ENCODE data around the gene PRPS1. TPM values are rescaled to one million over a fixed set of nuclear protein-coding genes. Genes with fewer than 3 reads are reported as not detected.

Gene PRPS1
- total and polyA plus RNA-seq, 2 donors (not counting 1 experiment from before 2014, with no cell fraction given) = 17.0 to 104 TPM

GRCh38 chrX:107646735-107647134 lies 18.4 kb downstream of the PRPS1 start:
- Histone ChIP-seq H3K27me3 (ENCODE audit: control insufficient read depth, insufficient read depth, low read length) (no peaks in the 10 kb centered on the region), H3K9ac (ENCODE audit: insufficient read depth, low read length) (no peak overlapping the region), H3K4me2 (ENCODE audit: extremely low read depth, insufficient read depth, low read length) (no peak overlapping the region), H3K4me3 (replicated peaks in 1 of 4; ENCODE audit: control extremely low read depth in 1 of 4, insufficient read depth in 1 of 4, low read depth in 3 of 4, low read length in 4 of 4) (no peak overlapping the region), H2AFZ (ENCODE audit: low read length) (no peak overlapping the region), H3K27ac (ENCODE audit: insufficient read depth, low read length) (no peak overlapping the region), H3K9me3 (ENCODE audit: control insufficient read depth, insufficient read depth, low read depth, low read length) (no peaks in the 10 kb centered on the region), H4K20me1 (ENCODE audit: control insufficient read depth, extremely low read depth, insufficient read depth, low read length) (no peaks in the 10 kb centered on the region), H3K79me2 (ENCODE audit: control insufficient read depth, insufficient read depth, low read length) (no peaks in the 10 kb centered on the region), H3K4me1 (ENCODE audit: control insufficient read depth, extremely low read depth, insufficient read depth, low read length) (no peaks in the 10 kb centered on the region), H3K36me3 (ENCODE audit: control insufficient read depth, insufficient read depth, low read length) (no peaks in the 10 kb centered on the region)
- TF ChIP-seq, protein P1, sequence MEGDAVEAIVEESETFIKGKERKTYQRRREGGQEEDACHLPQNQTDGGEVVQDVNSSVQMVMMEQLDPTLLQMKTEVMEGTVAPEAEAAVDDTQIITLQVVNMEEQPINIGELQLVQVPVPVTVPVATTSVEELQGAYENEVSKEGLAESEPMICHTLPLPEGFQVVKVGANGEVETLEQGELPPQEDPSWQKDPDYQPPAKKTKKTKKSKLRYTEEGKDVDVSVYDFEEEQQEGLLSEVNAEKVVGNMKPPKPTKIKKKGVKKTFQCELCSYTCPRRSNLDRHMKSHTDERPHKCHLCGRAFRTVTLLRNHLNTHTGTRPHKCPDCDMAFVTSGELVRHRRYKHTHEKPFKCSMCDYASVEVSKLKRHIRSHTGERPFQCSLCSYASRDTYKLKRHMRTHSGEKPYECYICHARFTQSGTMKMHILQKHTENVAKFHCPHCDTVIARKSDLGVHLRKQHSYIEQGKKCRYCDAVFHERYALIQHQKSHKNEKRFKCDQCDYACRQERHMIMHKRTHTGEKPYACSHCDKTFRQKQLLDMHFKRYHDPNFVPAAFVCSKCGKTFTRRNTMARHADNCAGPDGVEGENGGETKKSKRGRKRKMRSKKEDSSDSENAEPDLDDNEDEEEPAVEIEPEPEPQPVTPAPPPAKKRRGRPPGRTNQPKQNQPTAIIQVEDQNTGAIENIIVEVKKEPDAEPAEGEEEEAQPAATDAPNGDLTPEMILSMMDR (conservative IDR thresholded peaks at IDR 0.05 in 1 of 2, IDR thresholded peaks at IDR 0.05 in 1 of 2; ENCODE audit: low read depth in 1 of 2, low read length in 2 of 2) = no peak
- DNase-seq (ENCODE audit: low read depth in 2 of 2) = no peak

DNA sequence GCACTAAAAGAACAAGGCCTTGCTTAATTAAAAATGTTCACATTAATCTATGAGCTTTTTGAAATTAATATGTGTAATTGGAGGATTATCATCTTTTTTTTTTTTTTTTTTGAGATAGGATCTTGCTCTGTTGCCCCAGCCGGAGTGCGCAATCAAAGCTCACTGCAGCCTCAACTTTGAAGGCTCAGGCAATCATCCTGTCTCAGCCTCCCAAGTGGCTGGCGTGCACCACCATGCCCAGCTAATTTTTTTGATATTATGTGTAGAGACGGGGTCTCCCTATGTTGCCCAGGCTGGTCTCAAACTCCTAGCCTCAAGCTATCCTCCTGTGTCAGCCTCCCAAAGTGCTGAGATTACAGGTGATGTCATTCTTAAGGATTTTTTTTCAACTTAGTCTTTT lies 20.0 kb downstream of the PRPS1 start:
- TF ChIP-seq, protein P1 (conservative IDR thresholded peaks at IDR 0.05 in 1 of 2, IDR thresholded peaks at IDR 0.05 in 1 of 2; ENCODE audit: low read depth in 1 of 2, low read length in 2 of 2) = no peak
- no peak for TF ChIP-seq EZH2 (IDR thresholded peaks at IDR 0.05; ENCODE audit: low read length, missing control alignments)
- Histone ChIP-seq H3K27me3 (ENCODE audit: control insufficient read depth, insufficient read depth, low read length) (no peaks in the 10 kb centered on the region), H3K27ac (ENCODE audit: insufficient read depth, low read length) (no peak overlapping the region), H3K36me3 (ENCODE audit: control insufficient read depth, insufficient read depth, low read length) (no peaks in the 10 kb centered on the region), H3K4me3 (replicated peaks in 1 of 4; ENCODE audit: control extremely low read depth in 1 of 4, insufficient read depth in 1 of 4, low read depth in 3 of 4, low read length in 4 of 4) (no peak overlapping the region), H3K4me1 (ENCODE audit: control insufficient read depth, extremely low read depth, insufficient read depth, low read length) (no peaks in the 10 kb centered on the region), H3K9ac (ENCODE audit: insufficient read depth, low read length) (no peak overlapping the region), H3K9me3 (ENCODE audit: control insufficient read depth, insufficient read depth, low read depth, low read length) (no peaks in the 10 kb centered on the region), H2AFZ (ENCODE audit: low read length) (no peak overlapping the region), H3K4me2 (ENCODE audit: extremely low read depth, insufficient read depth, low read length) (no peak overlapping the region), H4K20me1 (ENCODE audit: control insufficient read depth, extremely low read depth, insufficient read depth, low read length) (no peaks in the 10 kb centered on the region), H3K79me2 (ENCODE audit: control insufficient read depth, insufficient read depth, low read length) (no peaks in the 10 kb centered on the region)
- DNase-seq (ENCODE audit: low read depth in 2 of 2) = no peak

DNA sequence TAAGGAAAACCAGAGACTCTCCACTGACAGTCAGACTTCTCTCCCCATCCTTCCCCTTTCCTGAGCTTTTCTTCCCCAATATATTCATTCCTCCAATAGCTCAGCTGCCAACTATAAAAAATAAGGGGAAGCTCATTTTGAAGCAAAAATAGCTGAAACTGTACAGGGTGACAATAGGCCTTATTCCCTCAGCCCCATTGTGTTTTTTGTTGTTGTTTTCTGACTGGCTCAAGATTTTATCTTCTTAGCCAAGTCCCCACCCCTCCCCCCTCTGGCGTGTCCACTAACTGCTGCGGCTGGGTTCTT lies 26.2 kb downstream of the PRPS1 start:
- Histone ChIP-seq H3K4me3 (replicated peaks in 1 of 4; ENCODE audit: control extremely low read depth in 1 of 4, insufficient read depth in 1 of 4, low read depth in 3 of 4, low read length in 4 of 4) (no peak overlapping the region), H3K79me2 (ENCODE audit: control insufficient read depth, insufficient read depth, low read length) (no peaks in the 10 kb centered on the region), H3K9me3 (ENCODE audit: control insufficient read depth, insufficient read depth, low read depth, low read length) (no peaks in the 10 kb centered on the region), H3K36me3 (ENCODE audit: control insufficient read depth, insufficient read depth, low read length) (no peaks in the 10 kb centered on the region), H4K20me1 (ENCODE audit: control insufficient read depth, extremely low read depth, insufficient read depth, low read length) (no peaks in the 10 kb centered on the region), H3K4me2 (ENCODE audit: extremely low read depth, insufficient read depth, low read length) (no peak overlapping the region), H3K4me1 (ENCODE audit: control insufficient read depth, extremely low read depth, insufficient read depth, low read length) (peaks cover 3% of the 10 kb centered on the region), H2AFZ (ENCODE audit: low read length) (no peak overlapping the region), H3K27ac (ENCODE audit: insufficient read depth, low read length) (peak overlapping the region; percentile 61), H3K27me3 (ENCODE audit: control insufficient read depth, insufficient read depth, low read length) (no peaks in the 10 kb centered on the region), H3K9ac (ENCODE audit: insufficient read depth, low read length) (no peak overlapping the region)
- no peak for TF ChIP-seq EZH2 (IDR thresholded peaks at IDR 0.05; ENCODE audit: low read length, missing control alignments)
- TF ChIP-seq, protein P1 (conservative IDR thresholded peaks at IDR 0.05 in 1 of 2, IDR thresholded peaks at IDR 0.05 in 1 of 2; ENCODE audit: low read depth in 1 of 2, low read length in 2 of 2) = no peak
- no peak for DNase-seq (ENCODE audit: low read depth in 2 of 2)

All from fibroblast of lung (primary cell).